ENCODE measurements around the gene PILRA.
"Not testable (repeated sequence)": the region's sequence is repeated elsewhere in the genome, so short reads cannot be mapped to it uniquely, and the experiment has no call there.

PILRA gene

GRCh38 chr7:100363098-100363497 lies 10.2 kb upstream of the PILRA start:
- no peak for TF ChIP-seq CTCF (IDR thresholded peaks at IDR 0.05; ENCODE audit: low read length, missing control alignments)
- H3K4me3 ChIP-seq (replicated peaks; ENCODE audit: low read depth, low read length) = no peak overlapping the region
- no peak for DNase-seq (ENCODE audit: low read depth)

- not testable (repeated sequence) for H3K4me3 ChIP-seq (replicated peaks; ENCODE audit: low read depth, low read length); DNase-seq (ENCODE audit: low read depth)
These were observed 9.5 kb upstream of the PILRA start for GRCh38 chr7:100363797-100364196.

GRCh38 chr7:100364480-100364879 lies 8.8 kb upstream of the PILRA start:
- DNase-seq (ENCODE audit: low read depth) = no peak
- TF ChIP-seq CTCF (IDR thresholded peaks at IDR 0.05; ENCODE audit: low read length, missing control alignments) = no peak
- H3K4me3 ChIP-seq (replicated peaks; ENCODE audit: low read depth, low read length) = no peak overlapping the region

GRCh38 chr7:100365998-100366367 lies 7.3 kb upstream of the PILRA start:
- DNase-seq (ENCODE audit: low read depth); H3K4me3 ChIP-seq (replicated peaks; ENCODE audit: low read depth, low read length): not testable (repeated sequence)

GRCh38 chr7:100366411-100367250 lies 6.7 kb upstream of the PILRA start:
- no peak for DNase-seq (ENCODE audit: low read depth)
- TF ChIP-seq CTCF (IDR thresholded peaks at IDR 0.05; ENCODE audit: low read length, missing control alignments) = no peak
- no peak overlapping the region for H3K4me3 ChIP-seq (replicated peaks; ENCODE audit: low read depth, low read length)

GRCh38 chr7:100367251-100367620 lies 6.1 kb upstream of the PILRA start:
- TF ChIP-seq CTCF (IDR thresholded peaks at IDR 0.05; ENCODE audit: low read length, missing control alignments) = no peak
- H3K4me3 ChIP-seq (replicated peaks; ENCODE audit: low read depth, low read length) = no peak overlapping the region

GRCh38 chr7:100367676-100368613 lies 5.3 kb upstream of the PILRA start:
- no peak overlapping the region for H3K4me3 ChIP-seq (replicated peaks; ENCODE audit: low read depth, low read length)
- DNase-seq (ENCODE audit: low read depth) = no peak
- TF ChIP-seq CTCF (IDR thresholded peaks at IDR 0.05; ENCODE audit: low read length, missing control alignments) = no peak

More at GRCh38 chr7:100367251-100367620, 6.1 kb upstream of the PILRA start:
- DNase-seq (ENCODE audit: low read depth) = no peak
